Fibroblast of lung (primary cell): ENCODE results near the gene FHL2.

Experiments
- CTCF ChIP-seq, 2 donors: IDR thresholded peaks in 1 of 2; conservative IDR thresholded peaks in 1 of 2; 1 replicate in 1 of 2; 2 replicates in 1 of 2; pipeline ENCODE4 v1.5.1; 2011 to 2012; ENCODE audit warnings: low read length in 2 of 2, control low read depth in 1 of 2, inconsistent platforms in 1 of 2, low read depth in 1 of 2, mild to moderate bottlenecking in 1 of 2
- EZH2 ChIP-seq: IDR thresholded peaks from 2 replicates; pipeline ENCODE4 v1.5.1; 2012; ENCODE audit warnings: low read length, control low read depth, mild to moderate bottlenecking; ENCODE audit errors: missing control alignments

GRCh38 chr2:105410554-105410953, 11.7 kb upstream of the FHL2 start:
- TF ChIP-seq CTCF (conservative IDR thresholded peaks at IDR 0.05 in 1 of 2, IDR thresholded peaks at IDR 0.05 in 1 of 2; ENCODE audit: low read depth in 1 of 2, low read length in 2 of 2) (no peak), EZH2 (no peak)
